H1 (cell line): Measurements from ENCODE around the gene RGS3. TPM values are rescaled to one million over a fixed set of nuclear protein-coding genes. Genes with fewer than 3 reads are reported as not detected.

Source experiments
- CTCF ChIA-PET: fragments of 300-600 bp; sonication (Branson Sonifier 250); formaldehyde crosslinking; loops from one replicate; lab custom pipeline; 2021; ENCODE audit not compliant: partially characterized antibody; lab: Charles Lee
- POLR2A ChIA-PET: fragments of 300-600 bp; sonication (Branson Sonifier 250); formaldehyde crosslinking; loops from one replicate; lab custom pipeline; 2021; ENCODE audit warnings: inconsistent platforms; ENCODE audit not compliant: partially characterized antibody; lab: Charles Lee
- DNase-seq, 2 experiments: peaks; one replicate each; pipeline versions ENCODE4 v3.0.0 to v3.0.0-alpha.2; 2010 to 2022; ENCODE audit warnings: low spot score in 2 of 2, low read depth in 1 of 2, mixed read lengths in 1 of 2
- FAIRE-seq: peaks from 2 replicates; lab custom pipeline; 2011; peaks lifted over from hg19 to GRCh38; lab: Jason Lieb, UNC
- H2AFZ ChIP-seq: 2 replicates; pipeline ENCODE4 v1.8.1; 2012; ENCODE audit warnings: low read length, inconsistent platforms
- H2AK5ac ChIP-seq: 2 replicates; pipeline ENCODE4 v1.6.1; 2013; ENCODE audit warnings: low read depth, low read length
- H2BK120ac ChIP-seq: replicated peaks from 2 replicates; pipeline ENCODE3; 2013; ENCODE audit warnings: low read depth, low read length, inconsistent platforms
- H2BK12ac ChIP-seq: 2 replicates; pipeline ENCODE4 v1.6.1; 2013; ENCODE audit warnings: low read depth, low read length
- H2BK15ac ChIP-seq: 2 replicates; pipeline ENCODE4 v1.6.1; 2013; ENCODE audit warnings: low read length
- H2BK20ac ChIP-seq: 2 replicates; pipeline ENCODE4 v1.6.1; 2013; ENCODE audit warnings: low read length
- H2BK5ac ChIP-seq: 2 replicates; pipeline ENCODE4 v1.6.1; 2013; ENCODE audit warnings: low read depth, low read length
- H3K14ac ChIP-seq: 2 replicates; pipeline ENCODE4 v1.6.1; 2013; ENCODE audit warnings: inconsistent platforms; ENCODE audit not compliant: insufficient read length
- H3K18ac ChIP-seq: 2 replicates; pipeline ENCODE4 v1.6.1; 2013; ENCODE audit warnings: low read length; ENCODE audit errors: extremely low read depth
- H3K23ac ChIP-seq: 2 replicates; pipeline ENCODE4 v1.6.1; 2013; ENCODE audit warnings: inconsistent platforms; ENCODE audit not compliant: insufficient read length
- H3K23me2 ChIP-seq: 2 replicates; pipeline ENCODE4 v1.6.1; 2013; ENCODE audit warnings: low read depth, low read length
- H3K27ac ChIP-seq: 2 replicates; pipeline ENCODE4 v1.6.1; 2011; ENCODE audit warnings: low read depth, low read length, inconsistent platforms
- H3K27me3 ChIP-seq, 4 experiments: replicated peaks in 1 of 4; 1 replicate in 1 of 4; 2 replicates in 3 of 4; pipeline versions ENCODE4 v1.6.1 to v1.8.1; 2011 to 2013; ENCODE audit warnings: low read length in 3 of 4, mild to moderate bottlenecking in 3 of 4, inconsistent platforms in 2 of 4, mixed read lengths in 2 of 4, moderate library complexity in 1 of 4; ENCODE audit not compliant: control insufficient read depth in 3 of 4, insufficient read depth in 3 of 4; ENCODE audit errors: extremely low read depth in 1 of 4
- H3K36me3 ChIP-seq, 4 experiments: 2 replicates each; pipeline versions ENCODE4 v1.6.1 to v1.8.1; 2011 to 2013; ENCODE audit warnings: mild to moderate bottlenecking in 4 of 4, low read length in 3 of 4, moderate library complexity in 2 of 4, control low read depth in 1 of 4, inconsistent platforms in 1 of 4; ENCODE audit not compliant: insufficient read depth in 4 of 4, control insufficient read depth in 2 of 4
- H3K4ac ChIP-seq: replicated peaks from 2 replicates; pipeline ENCODE3; 2013; ENCODE audit warnings: low read length, low read depth, mixed read lengths, inconsistent platforms; ENCODE audit not compliant: insufficient read length
- H3K4me1 ChIP-seq, 4 experiments: replicated peaks in 1 of 4; 1 replicate in 1 of 4; 2 replicates in 3 of 4; pipeline versions ENCODE4 v1.6.1 to v1.8.1; 2011 to 2013; ENCODE audit warnings: low read length in 3 of 4, inconsistent platforms in 2 of 4, mixed read lengths in 1 of 4; ENCODE audit not compliant: insufficient read depth in 4 of 4, control insufficient read depth in 3 of 4
- H3K4me2 ChIP-seq, 2 experiments: 2 replicates each; pipeline versions ENCODE4 v1.6.1 to v1.8.1; 2011 to 2013; ENCODE audit warnings: low read depth in 2 of 2, low read length in 2 of 2, control low read depth in 1 of 2, inconsistent platforms in 1 of 2, mild to moderate bottlenecking in 1 of 2; ENCODE audit not compliant: insufficient read depth in 1 of 2
- H3K4me3 ChIP-seq, 4 experiments: fragments of 200-600, 300-600 bp in 1 of 4; sonication (generic), shearing (Covaris generic), sonication (Bioruptor Twin) in 1 of 4; 2 replicates each; pipeline versions ENCODE4 v1.5.1 to v1.8.1; 2011 to 2016; ENCODE audit warnings: low read length in 4 of 4, low read depth in 3 of 4, control low read depth in 2 of 4, inconsistent platforms in 2 of 4, mild to moderate bottlenecking in 2 of 4, mixed read lengths in 1 of 4, moderate library complexity in 1 of 4; ENCODE audit not compliant: insufficient read depth in 2 of 4; ENCODE audit errors: extremely low read depth in 1 of 4
- H3K56ac ChIP-seq: replicated peaks from 2 replicates; pipeline ENCODE3; 2013; ENCODE audit warnings: low read depth, mild to moderate bottlenecking, mixed read lengths, low read length, inconsistent platforms; ENCODE audit not compliant: insufficient read length
- H3K79me1 ChIP-seq: 2 replicates; pipeline ENCODE4 v1.6.1; 2013; ENCODE audit warnings: low read depth, low read length, control low read depth
- H3K79me2 ChIP-seq, 2 experiments: 2 replicates each; pipeline versions ENCODE4 v1.6.1 to v1.8.1; 2012 to 2013; ENCODE audit warnings: low read length in 2 of 2, mild to moderate bottlenecking in 2 of 2, inconsistent platforms in 1 of 2; ENCODE audit not compliant: insufficient read depth in 2 of 2, control insufficient read depth in 1 of 2
- H3K9ac ChIP-seq, 4 experiments: replicated peaks in 1 of 4; 1 replicate in 1 of 4; 2 replicates in 3 of 4; pipeline versions ENCODE4 v1.6.1 to v1.8.1; 2011 to 2013; ENCODE audit warnings: low read depth in 3 of 4, low read length in 3 of 4, control low read depth in 2 of 4, mild to moderate bottlenecking in 2 of 4, moderate library complexity in 2 of 4, inconsistent platforms in 1 of 4; ENCODE audit errors: extremely low read depth in 1 of 4
- H3K9me3 ChIP-seq, 2 experiments: 2 replicates each; pipeline versions ENCODE4 v1.6.1 to v1.8.1; 2012 to 2013; ENCODE audit warnings: mild to moderate bottlenecking in 2 of 2, moderate library complexity in 2 of 2, control low read depth in 1 of 2, inconsistent platforms in 1 of 2, low read depth in 1 of 2, low read length in 1 of 2, mixed read lengths in 1 of 2; ENCODE audit not compliant: insufficient read depth in 2 of 2
- H4K20me1 ChIP-seq, 2 experiments: replicated peaks in 1 of 2; 2 replicates each; pipeline versions ENCODE3 to v1.8.1; 2011 to 2013; ENCODE audit warnings: inconsistent platforms in 2 of 2, low read length in 2 of 2, mild to moderate bottlenecking in 1 of 2; ENCODE audit not compliant: insufficient read depth in 2 of 2, control insufficient read depth in 1 of 2
- H4K5ac ChIP-seq: 2 replicates; pipeline ENCODE4 v1.6.1; 2013; ENCODE audit warnings: low read length, low read depth, mixed read lengths, inconsistent platforms; ENCODE audit not compliant: insufficient read length
- H4K8ac ChIP-seq: 2 replicates; pipeline ENCODE4 v1.8.0; 2013; ENCODE audit warnings: mild to moderate bottlenecking, moderate library complexity, low read length, inconsistent platforms; ENCODE audit not compliant: insufficient read depth; ENCODE audit errors: extremely low read depth
- H4K91ac ChIP-seq: replicated peaks from 2 replicates; pipeline ENCODE3; 2013; ENCODE audit warnings: low read length, mixed read lengths, inconsistent platforms; ENCODE audit not compliant: insufficient read length
- ASH2L ChIP-seq: fragments of 200-600, 300-600 bp; sonication (generic); IDR thresholded peaks from one replicate; pipeline ENCODE4 v1.7.1; 2017; ENCODE audit warnings: low read length
- BACH1 ChIP-seq: IDR thresholded peaks from 2 replicates; pipeline ENCODE4 v1.6.1; 2012; ENCODE audit warnings: low read length, improper control_type of control experiment
- BCL11A ChIP-seq, 2 experiments: IDR thresholded peaks; one replicate each; pipeline ENCODE4 v1.6.1; 2011; ENCODE audit warnings: low read depth in 2 of 2, low read length in 2 of 2, mild to moderate bottlenecking in 2 of 2
- CEBPB ChIP-seq: IDR thresholded peaks from 2 replicates; pipeline ENCODE4 v1.6.1; 2012; ENCODE audit warnings: low read depth, low read length
- CTBP2 ChIP-seq: IDR thresholded peaks from 2 replicates; pipeline ENCODE4 v1.7.0; 2011; ENCODE audit warnings: borderline replicate concordance, mild to moderate bottlenecking, moderate library complexity, mixed read lengths, low read length; ENCODE audit not compliant: insufficient read depth, insufficient read length
- GABPA ChIP-seq: IDR thresholded peaks from 2 replicates; pipeline ENCODE4 v1.6.1; 2011; ENCODE audit warnings: mild to moderate bottlenecking, low read length, moderate library complexity, borderline replicate concordance; ENCODE audit not compliant: insufficient read depth
- KDM1A ChIP-seq: fragments of 200-600, 300-600 bp; sonication (generic); IDR thresholded peaks from 2 replicates; pipeline ENCODE4 v1.7.1; 2016; ENCODE audit warnings: mild to moderate bottlenecking, low read length, borderline replicate concordance
- KDM4A ChIP-seq: IDR thresholded peaks from one replicate; pipeline ENCODE4 v1.7.1; 2012; ENCODE audit warnings: low read depth, mild to moderate bottlenecking, moderate library complexity, low read length, inconsistent platforms; ENCODE audit not compliant: severe bottlenecking
- POLR2AphosphoS5 ChIP-seq: IDR thresholded peaks from 2 replicates; pipeline ENCODE4 v1.6.1; 2011; ENCODE audit warnings: low read depth, low read length
- POU5F1 ChIP-seq: IDR thresholded peaks from 2 replicates; pipeline ENCODE4 v1.6.1; 2011; ENCODE audit warnings: low read depth, mild to moderate bottlenecking, low read length, moderate library complexity
- SRF ChIP-seq: IDR thresholded peaks from 2 replicates; pipeline ENCODE4 v1.6.1; 2011; ENCODE audit warnings: mild to moderate bottlenecking, low read depth, low read length, moderate library complexity
- TBP ChIP-seq: IDR thresholded peaks from 2 replicates; pipeline ENCODE4 v1.6.1; 2011; ENCODE audit warnings: low read depth, low read length, improper control_type of control experiment
- WGBS, 2 experiments: shearing (Covaris generic) in 1 of 2; methylation state at CpG; one replicate each; pipeline versions ENCODE4 v1.1.6 to v1.1.7; 2013 to 2015; ENCODE audit warnings: low lambda C conversion rate in 2 of 2, mixed read lengths in 2 of 2, inconsistent platforms in 1 of 2, low coverage in 1 of 2, missing lambda C conversion rate in 1 of 2; ENCODE audit not compliant: insufficient replicate concordance in 2 of 2, insufficient coverage in 1 of 2, insufficient read length in 1 of 2; ENCODE audit errors: extremely low coverage in 1 of 2, missing lambda C conversion rate in 1 of 2; 5-methylcytosine and 5-hydroxymethylcytosine counted together
- polyA plus RNA-seq, 7 experiments: library from polyadenylated mRNA; depleted of rRNA in 3 of 7; stranded (reverse) in 5 of 7; unstranded in 2 of 7; fragments of >200 nt in 5 of 7; fragments of 200-250 nt in 2 of 7; gene quantifications; 1 replicate in 5 of 7; 2 replicates in 1 of 7; 4 replicates in 1 of 7; pipeline versions ENCODE4 v1.2.1 to v1.2.3, GENCODE V29; 2011 to 2013; ENCODE audit warnings: missing spikeins in 2 of 7, mixed read lengths in 2 of 7
- total RNA-seq: library from RNA; stranded (reverse); fragmentation: NEBNext Ultra II Directional; extraction: Animal tissue kit (Norgen Biotek cat#: 25700); gene quantifications from 2 replicates; pipeline ENCODE4 v1.2.1, GENCODE V29; 2021
- TF ChIP-seq, protein P1 (sequence below): IDR thresholded peaks from 2 replicates; pipeline ENCODE4 v1.6.1; 2011; ENCODE audit warnings: low read depth, mild to moderate bottlenecking, low read length; ENCODE audit not compliant: insufficient read depth

Gene RGS3
- total and polyA plus RNA-seq, 2 of the 8 experiments (the other 6 are each of a cell fraction or from before 2014, with no cell fraction given), result 12.6 to 18.2 TPM

DNA sequence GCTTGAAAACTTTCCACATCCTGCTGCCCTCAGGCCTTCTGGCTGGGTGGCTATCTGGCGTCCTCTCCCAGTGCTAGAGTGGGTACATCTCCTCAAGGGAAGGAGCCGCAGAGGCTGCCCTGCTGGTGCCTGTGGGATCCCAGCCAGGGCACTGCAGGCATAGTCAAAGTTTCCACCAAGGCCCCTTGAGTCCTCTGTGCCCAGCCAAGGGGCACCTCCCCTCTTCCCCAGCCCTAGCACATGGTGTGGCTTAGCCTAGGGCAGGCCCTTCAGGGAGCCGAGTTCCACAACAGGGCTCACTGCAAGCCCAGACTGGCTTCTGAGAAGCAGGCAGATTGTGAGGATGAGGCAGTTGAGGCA, 103.2 kb downstream of the RGS3 start:
- Histone ChIP-seq H3K36me3 (no peaks in the 10 kb centered on the region), H2BK15ac (peak overlapping the region; percentile 21; the same call in 1 of the 2 replicates), H3K27me3 (peaks cover 0 to 5% (median 0%) of the 10 kb centered on the region in 4 experiments; a peak in 1 of 7 replicates), H4K5ac (no peak overlapping the region), H2BK120ac (no peak overlapping the region), H4K91ac (no peak overlapping the region), H3K79me1 (no peaks in the 10 kb centered on the region), H3K14ac (no peak overlapping the region), H2AFZ (no peak overlapping the region), H2BK5ac (no peak overlapping the region), H4K20me1 (no peaks in the 10 kb centered on the region), H3K79me2 (no peaks in the 10 kb centered on the region), H3K4ac (no peak overlapping the region), H4K8ac (no peak overlapping the region), H3K27ac (no peak overlapping the region), H2BK12ac (peak overlapping the region; percentile 55; the same call in 1 of the 2 replicates), H3K23me2 (peaks cover 9% of the 10 kb centered on the region; the same call in 1 of the 2 replicates), H3K4me1 (peaks cover 4 to 23% (median 13%) of the 10 kb centered on the region in 4 experiments), H3K9ac (no peak overlapping the region), H2AK5ac (no peak overlapping the region), H3K56ac (no peak overlapping the region), H3K23ac (no peak overlapping the region), H3K9me3 (no peaks in the 10 kb centered on the region), H2BK20ac (no peak overlapping the region), H3K4me2 (peak overlapping the region in 1 of 2 experiments; percentile 81; a peak in 1 of 4 replicates), H3K18ac (no peak overlapping the region), H3K4me3 (no peak overlapping the region)
- DNase-seq (no peak), FAIRE-seq (no peak)
- WGBS, 2 experiments, result 96% methylated on average over 3 of the region's 3 CpGs; no CpG with 5 or more reads in 1 of the 2 experiments
- CTCF ChIA-PET, result interaction anchor here (1.3 to 6.6 kb wide), 6 partner anchors 12 to 121 kb away, joined by 4 to 38 read pairs (median 10); no protein-coding TSS in a partner anchor
- POLR2A ChIA-PET, result interaction anchor here (2.6 kb wide), 1 partner anchor 11 kb away, joined by 17 read pairs; no protein-coding TSS in a partner anchor
- no peak for TF ChIP-seq POU5F1
- TF ChIP-seq GABPA, result no peak
- no peak for TF ChIP-seq CEBPB
- TF ChIP-seq ASH2L, result no peak
- no peak for TF ChIP-seq KDM1A
- TF ChIP-seq BACH1, result no peak
- TF ChIP-seq TBP, result no peak
- no peak for TF ChIP-seq CTBP2
- TF ChIP-seq KDM4A, result no peak
- no peak for TF ChIP-seq SRF
- no peak for TF ChIP-seq POLR2AphosphoS5
- TF ChIP-seq, protein P1, sequence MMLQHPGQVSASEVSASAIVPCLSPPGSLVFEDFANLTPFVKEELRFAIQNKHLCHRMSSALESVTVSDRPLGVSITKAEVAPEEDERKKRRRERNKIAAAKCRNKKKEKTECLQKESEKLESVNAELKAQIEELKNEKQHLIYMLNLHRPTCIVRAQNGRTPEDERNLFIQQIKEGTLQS, result no peak
- no peak for TF ChIP-seq BCL11A (IDR thresholded peaks at IDR 0.05; ENCODE audit: low read depth in 2 of 2, low read length in 2 of 2)
